NCI-H2107 (cell line): Measurements from ENCODE around the gene PLCH1.

ENCODE experiments used
- DNase-seq: peaks from one replicate; lab custom pipeline; 2025; lab: John Stamatoyannopoulos, UW

Gene PLCH1

DNA sequence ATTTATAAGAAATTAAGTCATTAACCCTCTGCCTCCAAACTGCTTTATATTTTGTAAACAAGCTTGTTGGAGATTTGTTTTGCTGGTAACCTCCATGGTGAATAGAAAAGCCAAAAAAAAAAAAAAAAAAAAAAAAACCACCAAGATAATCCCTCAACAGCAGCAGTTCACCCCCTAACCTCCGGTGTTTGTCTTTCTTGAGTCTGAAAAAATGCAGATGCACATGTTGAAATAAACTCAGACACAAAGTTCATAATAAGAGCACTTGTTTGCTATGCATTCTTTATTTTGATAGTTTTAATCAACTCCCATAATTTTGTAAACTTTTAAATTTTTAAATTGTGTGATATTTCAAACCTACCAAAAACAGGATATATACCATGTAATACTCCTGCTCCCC is 1.8 kb upstream of the PLCH1 start:
- no peak for DNase-seq

DNA sequence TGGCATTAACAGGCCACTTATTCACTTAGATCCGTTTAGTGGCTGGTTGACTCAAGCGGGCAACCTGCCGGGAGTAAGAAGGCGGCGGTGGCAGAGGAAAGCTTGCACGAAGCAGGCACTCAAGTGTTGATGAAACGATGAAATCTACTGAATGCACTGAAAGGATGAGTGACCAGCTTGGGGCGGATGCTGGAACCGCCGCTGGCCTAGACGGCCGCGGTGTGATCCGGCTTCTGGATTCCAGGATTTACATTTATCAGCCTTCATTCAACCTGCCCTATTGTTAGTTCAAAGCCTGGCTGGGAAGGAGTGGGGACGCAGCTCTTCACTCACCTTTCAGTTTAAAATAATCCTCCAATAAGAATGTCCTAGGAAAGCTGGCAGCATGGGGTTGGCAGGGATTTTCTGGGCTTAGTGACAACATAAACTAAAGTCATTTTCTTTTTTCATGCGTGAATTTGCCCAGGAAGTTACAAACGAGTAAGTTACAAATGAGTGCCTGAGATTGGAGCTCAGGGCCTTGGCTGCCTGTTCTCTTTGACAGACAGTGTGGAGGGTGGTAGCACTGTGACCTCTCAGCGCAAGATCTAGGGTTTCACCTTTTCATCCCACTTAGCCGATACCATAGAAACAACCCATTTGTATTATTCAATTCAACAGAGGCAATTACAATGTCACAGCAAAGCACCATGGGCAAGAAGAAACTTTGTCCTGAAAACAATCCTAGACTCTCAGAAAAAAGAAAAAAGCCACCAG is 1.1 kb upstream of the PLCH1 start:
- DNase-seq: peak; percentile 38

DNA sequence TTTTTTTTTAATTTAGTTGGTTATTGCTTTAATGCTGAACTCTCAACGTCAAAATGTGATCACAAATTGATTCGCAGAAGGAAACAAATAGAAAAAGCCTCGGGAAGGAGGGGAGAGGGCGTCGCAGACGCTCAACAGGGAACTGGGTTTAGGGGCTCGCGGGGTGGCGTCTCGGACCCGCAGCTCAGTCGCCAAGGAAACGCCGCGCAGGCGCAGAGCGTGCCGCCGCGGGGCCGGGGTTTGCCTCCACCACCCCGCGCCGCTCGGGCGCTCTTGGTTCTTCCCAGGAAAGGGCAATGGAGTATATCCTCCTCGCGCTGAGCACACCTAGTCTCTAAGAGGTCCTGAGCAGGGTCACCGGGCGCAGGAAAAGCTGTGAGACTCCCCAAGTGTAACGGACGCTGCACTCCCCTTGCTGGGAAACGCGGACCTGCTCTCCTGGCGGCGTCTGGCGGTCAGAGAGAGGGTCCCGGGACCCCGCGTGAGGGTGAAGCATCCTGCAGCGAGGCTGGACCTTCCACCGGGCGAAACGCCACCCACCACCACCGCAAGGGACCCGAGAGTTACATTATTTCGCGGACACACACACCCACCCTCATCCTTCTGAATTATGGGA is 753 bp downstream of the PLCH1 start:
- peak; percentile 16 for DNase-seq

DNA sequence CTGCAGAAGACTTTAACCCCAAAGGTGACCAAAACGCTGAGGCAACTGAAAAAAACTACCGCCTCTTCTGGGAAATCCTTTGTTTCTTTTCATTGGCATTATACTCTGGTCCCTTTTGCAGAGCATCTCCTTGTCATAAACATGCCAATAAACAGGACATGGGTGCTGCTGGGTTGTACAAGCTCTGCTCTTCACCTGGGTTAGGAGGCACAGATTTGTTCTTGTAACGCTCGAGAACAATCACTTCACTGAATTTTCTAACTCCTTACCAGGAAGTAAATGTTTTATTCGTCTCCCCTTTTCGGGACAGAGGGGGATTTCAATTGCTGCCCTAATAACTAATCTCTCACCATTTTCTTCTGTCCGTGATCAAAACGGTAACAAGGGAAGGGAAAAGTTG is 1.3 kb downstream of the PLCH1 start:
- no peak for DNase-seq

DNA sequence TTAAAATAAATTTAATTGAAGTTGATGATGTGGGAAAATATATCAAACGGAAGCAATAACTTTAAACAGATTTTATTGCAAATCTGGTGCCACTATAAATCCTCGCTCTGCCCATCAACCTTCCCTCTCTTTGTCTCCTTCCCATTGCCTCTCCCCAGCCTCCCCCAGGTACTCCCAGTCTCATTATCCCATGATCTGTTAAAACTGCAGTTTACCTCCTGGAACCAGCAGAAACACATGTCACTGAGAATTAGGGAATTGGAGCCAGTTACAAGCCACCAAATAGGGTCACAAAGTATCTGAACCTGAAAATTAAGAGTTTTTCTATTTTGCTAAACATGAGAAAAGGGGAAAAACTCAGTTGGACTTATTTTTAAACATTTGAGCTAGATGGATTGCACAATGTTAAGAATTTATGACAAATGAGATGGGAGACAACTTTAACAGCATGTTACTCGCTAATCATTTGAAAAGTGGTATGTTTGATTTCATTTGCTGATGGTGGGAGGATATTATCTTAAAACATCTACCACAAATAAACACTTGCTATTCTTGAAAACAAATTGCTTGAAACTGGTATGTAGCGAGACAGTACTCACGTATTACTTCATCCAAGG is 2.4 kb downstream of the PLCH1 start:
- no peak for DNase-seq

DNA sequence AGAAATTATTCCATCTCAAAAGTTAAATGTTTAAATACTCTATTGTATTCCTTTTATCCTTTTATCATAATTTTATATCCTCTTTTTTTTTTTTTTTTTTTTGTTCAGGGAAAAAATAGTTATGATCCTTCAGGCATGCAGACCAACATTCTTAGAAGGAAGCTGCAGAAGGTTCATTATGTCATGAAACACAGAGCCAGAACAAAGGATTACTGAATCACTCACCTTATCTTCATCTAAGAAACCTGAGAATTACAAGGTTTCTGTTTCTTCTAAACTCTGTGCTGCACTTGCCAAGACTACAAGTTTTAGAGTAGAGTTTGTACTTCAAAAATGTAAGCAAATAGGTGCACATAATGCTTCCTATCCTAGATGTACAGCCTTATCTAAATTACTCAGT is 3.3 kb downstream of the PLCH1 start:
- no peak for DNase-seq

DNA sequence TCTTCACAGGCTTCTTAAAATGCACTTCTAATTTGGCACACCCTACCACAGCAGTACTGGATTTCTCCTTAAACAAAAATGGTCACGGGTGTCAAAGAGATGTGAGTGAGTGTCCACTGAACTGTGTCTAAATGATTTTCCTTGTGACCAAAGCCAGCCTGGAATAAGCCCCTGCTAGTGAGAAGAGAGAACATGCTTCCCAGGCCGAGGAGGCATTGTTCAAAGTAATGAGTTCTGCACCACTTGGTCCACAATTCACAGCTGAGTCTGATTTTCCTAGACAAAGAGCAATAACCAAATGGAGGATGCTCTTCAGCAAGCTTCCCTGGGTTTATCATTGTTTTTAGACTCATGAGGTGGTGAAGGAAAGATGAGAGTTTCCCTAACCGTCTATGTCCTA is 3.8 kb downstream of the PLCH1 start:
- DNase-seq: no peak

DNA sequence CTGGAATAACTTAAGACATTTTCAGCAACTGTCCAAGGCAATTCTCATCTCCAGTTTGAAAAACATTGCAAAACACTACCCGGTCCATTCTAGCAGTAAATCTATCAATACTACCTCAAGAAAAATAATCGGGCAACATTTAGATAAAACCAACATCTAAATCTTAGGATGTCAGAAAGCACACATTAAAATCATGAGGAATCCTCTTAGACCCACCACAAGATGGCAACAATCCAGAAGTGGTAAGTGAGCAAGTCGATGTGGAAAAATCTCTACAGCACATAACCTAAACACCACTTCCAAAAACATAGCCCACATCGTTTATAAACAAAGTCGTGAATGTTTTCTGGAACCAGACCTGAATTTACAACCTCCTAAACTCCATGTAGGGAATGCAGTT is 5.7 kb downstream of the PLCH1 start:
- no peak for DNase-seq

DNA sequence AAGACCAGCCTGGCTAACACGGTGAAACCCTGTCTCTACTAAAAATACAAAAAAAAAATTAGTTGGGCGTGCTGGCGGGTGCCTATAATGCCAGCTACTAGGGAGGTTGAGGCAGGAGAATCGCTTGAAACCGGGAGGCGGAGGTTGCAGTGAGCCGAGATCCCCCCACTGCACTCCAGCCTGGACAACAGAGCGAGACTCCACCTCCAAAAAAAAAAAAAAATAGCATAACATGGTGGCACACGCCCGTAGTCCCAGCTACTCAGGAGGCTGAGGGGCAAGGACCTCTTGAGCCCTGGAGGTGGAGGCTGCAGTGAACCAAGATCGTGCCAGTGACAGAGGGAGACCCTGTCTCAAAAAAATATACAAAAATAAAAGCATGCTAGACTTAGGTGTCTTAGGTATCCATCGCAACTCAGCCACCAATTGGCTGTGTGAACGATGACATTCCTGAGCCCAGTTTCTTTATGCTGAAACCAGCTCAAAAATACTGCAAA is 6.2 kb downstream of the PLCH1 start:
- no peak for DNase-seq

DNA sequence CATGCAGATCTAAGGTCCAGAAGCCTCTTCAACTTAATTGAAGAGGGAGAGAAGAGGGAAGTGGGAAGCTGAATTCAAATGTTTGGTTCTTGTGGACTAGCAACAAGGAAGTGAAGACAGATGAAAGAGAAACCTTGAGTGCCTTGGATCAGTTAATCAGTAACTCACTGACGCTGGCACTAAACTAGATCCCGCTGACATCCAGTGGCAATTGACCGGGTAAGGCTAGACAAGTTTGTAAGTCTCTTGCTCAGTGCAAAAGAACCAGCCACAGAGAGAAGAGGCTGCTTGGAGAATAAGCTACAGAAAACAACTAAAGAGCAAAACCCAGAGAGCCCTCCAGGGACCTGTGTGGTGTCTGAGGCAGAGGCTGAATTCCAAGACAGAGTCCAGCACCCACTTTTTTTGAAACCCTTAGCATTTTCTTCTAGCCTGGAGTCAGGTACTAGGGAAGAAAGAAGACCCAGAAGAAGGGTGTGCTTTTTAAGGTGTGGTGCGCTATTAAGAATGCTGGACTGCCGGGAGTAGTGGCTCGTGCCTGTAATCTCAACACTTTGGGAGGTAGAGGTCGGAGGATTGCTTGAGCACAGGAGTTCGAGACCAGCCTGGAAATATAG is 6.9 kb downstream of the PLCH1 start:
- no peak for DNase-seq

DNA sequence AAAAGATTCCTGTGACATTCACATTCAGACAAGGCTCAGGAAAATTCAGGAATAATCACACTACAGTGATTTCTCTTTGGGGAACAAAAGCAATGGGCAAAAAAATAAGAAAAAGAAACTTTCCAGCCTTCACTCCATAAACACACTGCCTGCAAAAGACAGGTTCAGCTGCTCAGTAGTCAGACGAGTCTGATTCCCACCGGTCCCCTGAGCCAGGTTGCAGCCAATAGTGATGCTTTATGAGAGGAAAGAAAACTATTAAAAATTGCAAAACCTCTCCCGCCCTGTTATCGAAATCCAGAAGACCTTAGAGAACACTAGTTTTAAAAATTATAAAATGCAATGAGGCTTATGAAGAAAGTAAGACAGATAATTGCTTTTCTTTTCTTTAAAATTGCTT is 8.5 kb downstream of the PLCH1 start:
- no peak for DNase-seq

DNA sequence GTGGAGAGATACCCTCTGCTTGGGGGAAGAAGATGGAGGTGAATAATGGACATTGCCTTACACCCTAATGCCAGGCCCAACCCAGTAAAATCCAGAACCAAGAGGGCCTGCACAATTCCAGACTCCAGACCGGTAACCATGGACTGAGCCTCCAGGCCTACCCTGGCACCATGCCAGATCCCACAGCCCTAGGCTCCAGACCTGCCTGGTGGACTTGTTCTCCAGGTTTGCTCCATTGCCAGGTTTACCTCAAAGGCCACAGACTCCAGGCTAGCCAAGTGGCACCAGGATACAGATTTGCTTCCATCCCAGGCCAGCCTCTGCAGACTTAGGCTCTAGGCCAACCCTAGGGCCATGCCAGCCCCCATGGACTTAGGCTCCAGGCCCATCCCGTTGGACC is 14.0 kb downstream of the PLCH1 start:
- DNase-seq: no peak

DNA sequence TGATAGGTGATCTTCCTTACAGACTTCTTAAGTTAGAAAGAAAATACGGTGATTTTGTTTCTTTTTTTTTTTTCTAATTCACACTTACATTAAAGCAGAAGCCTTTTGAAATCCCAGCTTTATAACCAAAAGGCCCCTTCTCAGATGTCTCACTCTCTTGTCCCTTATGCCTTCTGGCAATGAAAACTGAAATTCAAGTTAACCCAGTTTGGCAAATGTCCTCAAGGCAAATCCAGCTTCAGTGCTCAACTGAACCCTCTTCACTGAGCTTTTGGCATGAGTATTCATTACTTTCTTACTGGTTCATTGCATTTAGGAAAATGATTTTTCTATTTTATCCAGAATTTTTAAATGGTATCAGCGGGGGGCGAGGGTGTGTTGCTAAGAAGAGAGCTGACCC is 17.0 kb downstream of the PLCH1 start:
- DNase-seq: no peak

DNA sequence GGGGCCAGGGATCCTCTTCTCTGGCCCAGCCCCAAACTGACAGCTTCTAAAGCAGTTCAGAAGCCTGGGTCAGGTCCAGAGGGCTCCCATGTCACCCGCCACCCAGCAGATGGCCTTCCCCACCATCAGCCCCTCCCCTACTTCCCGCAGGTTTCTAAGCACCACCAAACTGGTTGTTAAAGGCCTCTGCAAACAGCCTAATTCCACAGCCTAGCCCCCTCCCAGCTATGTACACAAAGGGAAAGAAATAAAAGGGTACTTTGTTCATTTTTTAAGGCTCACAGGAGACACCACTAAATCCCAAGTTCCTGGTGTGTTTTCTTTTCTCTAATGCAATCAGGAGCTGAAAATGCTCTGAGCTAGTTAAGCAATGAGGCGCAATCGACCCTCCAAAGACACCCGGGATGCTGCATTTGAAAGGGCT is 30.6 kb downstream of the PLCH1 start:
- no peak for DNase-seq

DNA sequence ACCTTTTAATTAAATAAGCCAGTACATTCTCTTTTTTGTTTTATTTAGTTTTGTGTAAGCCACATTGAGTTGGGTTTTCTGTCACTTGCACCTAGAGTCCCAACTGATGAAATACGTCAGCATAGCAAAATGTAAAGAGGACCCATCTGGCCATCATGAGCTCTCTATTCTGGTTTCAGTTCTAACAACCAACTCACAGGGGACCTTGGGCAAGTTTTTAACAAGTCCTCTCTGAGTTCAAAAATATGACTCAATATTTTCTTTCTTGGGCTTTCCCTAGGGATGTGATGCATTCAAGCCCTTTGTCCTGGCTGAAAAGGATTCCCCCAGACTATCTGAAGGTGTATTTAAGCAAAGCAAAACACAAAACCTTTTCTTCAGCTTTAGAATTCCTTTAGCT is 32.9 kb downstream of the PLCH1 start:
- DNase-seq: no peak

DNA sequence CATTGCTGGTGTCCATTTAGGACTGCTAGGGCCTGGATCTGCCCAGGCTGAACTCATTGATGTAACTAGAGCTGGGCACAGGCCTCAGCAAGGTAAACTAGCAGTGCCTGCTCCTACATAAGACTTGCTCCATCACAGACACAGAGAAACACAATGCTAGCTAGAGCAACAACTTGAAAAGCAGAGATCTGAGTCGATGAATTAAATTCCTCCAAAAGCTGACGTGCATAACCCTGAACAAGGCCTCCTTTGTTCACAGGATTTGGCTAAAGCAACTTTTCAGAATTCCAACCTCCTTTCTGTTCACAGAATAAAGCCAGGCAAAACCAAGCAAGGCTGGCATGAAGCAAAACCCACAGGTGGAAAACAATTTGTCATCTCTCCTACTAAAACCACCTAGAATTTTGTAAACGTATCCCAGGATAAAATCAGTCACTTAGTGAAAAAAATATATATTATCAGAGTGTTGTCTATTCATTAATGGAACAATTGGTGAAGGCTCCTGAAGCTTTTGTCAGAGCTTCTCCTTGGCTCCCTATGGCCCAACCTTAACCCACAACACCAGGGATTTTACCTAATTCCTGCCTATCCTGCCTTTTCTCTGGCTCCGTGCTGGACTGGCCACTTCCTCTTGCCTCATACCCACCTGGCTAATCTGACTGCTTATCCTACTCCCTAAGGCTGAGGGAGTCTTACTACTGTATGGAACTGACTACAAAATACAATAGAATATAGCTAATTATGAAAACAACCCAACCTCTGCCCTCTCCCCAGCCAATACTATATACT is 39.9 kb downstream of the PLCH1 start:
- no peak for DNase-seq

DNA sequence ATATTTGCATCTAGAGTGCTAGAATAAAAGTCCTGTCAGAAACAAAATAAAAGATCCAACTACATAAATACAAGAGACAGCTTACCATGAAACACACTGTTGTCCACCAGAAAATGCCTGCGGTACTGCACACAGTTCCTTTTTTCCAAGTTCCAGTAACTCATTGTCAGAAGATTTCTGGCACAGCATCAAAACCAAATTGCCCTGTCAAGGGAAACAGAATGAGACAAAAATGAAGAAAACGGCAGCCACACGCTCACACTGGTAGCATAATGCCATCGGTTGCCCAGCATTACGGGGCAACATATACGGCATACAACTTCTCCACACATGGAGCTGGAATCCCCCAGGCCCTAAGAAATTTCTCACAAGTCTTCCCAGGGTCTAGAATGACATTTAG is 40.8 kb downstream of the PLCH1 start:
- no peak for DNase-seq

DNA sequence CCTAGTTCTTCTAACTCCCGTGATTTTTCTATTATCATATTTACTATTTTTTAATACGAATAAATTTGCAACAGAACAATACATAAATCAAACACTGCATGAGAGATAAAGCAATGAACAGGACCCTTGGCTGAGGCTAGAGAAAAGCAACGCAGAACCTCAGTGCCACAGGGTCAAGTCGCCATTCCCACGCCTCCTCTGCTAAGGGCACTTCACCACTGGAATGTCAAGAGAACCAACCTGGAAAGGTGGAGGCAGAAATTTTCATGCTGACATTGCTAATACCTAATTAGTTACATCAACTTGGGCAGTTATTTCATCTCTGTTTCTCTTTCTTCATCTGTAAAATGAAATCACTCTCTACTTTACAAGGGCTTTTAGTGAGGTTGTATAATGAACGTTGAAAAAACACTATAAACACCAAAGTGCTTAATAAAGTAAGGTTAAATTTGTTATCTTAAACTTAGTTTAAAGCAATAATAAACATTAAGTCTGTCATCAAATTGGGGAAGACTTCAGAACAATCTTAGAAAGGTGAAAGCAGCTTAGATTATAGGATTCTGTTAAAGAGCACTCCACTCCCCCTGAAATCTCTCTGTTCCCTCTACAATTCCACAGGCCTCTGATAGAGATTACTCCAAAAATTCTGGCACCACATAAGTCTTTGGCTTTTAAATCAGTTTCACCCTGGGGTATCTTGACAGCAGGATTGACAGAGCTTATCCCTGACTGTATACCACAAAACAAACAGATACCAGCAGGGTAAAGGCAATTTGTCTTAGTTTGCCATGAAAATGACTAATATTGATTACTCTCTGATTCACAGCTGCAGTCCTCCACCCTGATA is 41.9 kb downstream of the PLCH1 start:
- no peak for DNase-seq

DNA sequence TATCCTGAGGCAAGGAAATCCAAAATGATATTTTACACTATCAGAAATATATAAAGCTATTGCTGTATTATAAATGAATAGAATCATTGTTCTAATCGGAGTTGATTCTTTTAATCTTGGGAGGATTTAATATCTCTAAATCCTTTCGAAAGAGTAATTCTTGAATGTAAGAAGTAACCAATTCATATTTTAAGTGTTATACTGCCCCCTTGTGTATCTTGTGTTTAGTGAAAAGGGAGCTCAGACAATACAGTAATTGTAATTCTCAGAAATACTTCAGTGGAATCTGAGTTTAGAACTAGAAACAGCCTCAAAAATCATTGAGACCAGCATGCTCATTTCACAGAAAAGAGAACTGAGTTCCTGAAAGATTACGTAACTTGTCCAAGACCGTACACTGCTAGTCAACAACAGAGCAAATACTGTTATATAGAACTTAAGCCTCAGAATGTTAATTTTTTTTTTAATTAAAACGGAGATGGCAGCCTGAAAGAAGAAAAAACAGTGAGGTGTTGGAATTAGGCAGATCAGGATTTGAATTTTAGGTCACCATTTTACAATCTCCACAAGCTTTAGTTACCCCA is 42.9 kb downstream of the PLCH1 start:
- DNase-seq: peak; percentile 50

DNA sequence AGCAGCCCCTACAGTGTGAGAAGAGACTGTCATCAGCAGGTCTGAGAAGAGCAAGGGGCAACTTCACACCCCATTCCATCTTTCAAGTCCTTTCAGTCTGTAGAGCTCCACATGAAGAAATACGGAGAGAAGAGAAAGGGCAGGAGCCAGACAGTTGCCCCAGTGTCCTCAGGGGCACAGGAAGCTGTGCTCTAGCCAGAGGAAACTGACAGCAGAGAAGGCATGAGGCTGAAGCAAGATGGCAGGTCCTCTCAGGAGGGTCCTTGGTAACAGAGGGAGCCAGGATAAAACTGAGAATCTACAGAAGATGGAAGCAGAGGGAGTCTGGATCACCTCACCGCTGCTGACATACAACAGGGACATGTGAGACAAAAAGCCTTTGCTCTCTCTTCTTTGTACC is 47.3 kb downstream of the PLCH1 start:
- DNase-seq: no peak

DNA sequence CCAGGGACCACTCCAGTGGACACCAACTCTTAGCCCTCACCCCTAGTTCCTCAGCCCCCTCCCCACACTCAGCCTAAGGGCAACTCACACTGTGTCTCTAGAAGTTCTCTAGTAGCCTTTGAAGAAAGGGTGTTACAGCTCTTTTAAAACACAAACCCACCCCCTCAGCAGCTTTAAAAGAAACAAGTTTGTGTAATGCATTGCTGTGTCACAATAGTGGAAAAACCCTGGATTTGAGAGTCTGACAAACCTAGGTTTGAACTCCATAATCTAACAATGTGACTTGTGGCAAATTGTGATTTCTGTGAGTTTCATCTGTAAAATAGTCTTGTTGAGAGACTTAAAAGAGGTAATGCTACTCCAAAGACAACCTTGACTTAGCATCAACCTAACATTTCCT is 54.0 kb downstream of the PLCH1 start:
- DNase-seq: no peak
